CD4-positive, alpha-beta T cell treated with Interleukin-4 for 4 hours (primary cell): Measurements from ENCODE around the gene TNFRSF18.
A peak's percentile ranks its signal among the peaks of the same experiment; 100 is the strongest.

Experiments used
- DNase-seq: peaks from one replicate; pipeline ENCODE4 v3.0.0-alpha.2; 2020

Gene TNFRSF18

DNA sequence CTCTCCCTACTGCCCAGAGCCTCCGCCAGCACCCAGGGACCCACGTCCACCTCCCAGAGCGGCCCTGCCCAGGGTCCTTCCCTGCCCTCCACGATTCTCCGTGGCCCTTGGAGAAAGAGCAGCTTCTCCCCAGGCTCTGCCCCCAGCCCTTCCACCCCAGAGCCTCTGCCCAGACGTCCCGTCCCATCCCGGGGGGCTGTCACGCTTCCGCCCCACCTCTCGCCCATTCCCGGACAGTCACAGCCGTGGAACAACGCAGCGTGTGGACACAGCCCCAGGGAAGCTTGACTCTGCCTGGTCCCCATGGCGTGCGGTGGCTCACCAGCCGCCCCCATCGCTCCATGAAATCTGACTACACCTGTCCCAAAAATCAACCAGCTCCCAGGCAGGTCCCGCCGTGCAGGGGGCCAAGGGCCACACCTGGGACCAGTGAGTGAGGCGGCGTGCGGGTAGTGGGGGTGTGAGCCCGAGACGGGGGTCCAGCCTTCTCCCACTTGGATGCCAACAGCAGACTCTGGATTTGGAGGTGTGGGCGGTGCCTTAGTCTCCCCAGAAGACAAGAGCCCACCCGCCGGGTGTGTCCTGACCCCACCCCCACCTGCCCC is 45.2 kb downstream of the TNFRSF18 start:
- DNase-seq, result no peak

DNA sequence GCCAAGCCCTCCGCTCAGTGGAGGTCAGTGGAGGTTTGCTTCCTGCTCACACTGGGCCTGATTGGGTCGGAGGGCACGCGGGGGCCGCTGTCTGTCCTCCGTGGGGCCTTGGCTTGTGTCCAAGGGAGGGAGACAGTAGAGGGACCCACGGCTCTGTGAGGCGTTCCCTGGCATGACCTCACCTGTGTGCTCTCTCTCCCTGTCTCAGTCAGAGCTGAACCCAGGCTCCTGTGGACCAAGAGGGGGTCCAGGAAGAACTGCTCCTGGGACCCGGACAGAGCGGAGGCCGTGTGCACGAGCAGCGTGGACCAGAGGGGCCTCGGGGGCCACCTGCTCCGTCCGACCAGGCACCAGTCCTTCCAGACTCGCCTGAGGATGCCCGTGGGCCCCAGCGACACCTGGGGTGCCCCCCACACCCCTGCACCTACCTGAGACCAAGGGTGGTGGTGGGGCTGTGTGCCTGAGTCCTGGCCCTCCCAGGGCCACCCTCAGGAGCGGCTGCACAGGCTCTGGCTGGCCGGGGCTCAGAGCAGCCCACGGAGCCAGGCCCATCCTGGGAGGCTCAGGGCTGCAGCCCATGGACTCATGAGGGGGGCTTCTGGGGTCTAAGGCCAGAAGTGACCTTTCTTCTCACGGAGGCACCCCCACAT is 46.0 kb downstream of the TNFRSF18 start:
- no peak for DNase-seq

DNA sequence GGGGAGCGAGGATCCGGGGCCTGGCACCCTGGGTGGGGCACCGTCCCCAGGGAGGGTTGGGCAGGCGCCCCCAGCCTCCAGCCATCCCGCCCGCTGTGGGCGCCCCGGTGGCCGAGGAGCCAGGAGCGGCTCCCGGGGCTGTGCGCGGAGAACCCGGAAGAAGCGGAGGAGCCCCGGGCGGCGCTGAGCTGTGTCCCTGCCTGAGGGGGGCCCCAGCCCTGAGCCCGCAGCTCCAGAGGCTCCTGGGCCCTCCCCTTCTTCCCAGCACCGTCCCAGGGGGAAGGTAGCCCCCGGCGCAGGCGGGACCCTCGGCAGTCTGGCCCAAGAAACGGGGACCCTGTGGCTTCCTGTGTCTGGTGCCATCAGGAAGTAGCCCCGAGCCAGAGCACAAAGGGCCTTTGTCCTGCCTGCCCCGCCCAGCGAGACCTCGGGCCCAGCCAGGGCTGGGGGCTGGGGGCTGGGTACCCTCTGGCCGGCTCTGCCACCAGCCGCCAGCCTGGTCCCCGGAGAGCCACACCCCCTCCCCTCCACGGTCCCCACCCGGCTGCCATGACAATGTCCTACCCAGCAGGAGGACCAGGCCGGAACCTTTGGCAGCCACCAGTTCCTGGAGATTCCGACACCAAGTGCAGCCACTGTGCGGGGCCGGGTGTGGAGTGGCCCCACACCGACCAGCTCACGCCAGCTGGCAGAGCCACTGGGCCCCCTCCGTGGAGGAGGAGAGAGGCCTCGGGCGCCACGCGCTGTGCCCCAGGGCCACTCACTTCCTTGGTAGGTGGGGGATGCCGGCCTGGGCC is 48.3 kb downstream of the TNFRSF18 start:
- DNase-seq, result peak; percentile 8

DNA sequence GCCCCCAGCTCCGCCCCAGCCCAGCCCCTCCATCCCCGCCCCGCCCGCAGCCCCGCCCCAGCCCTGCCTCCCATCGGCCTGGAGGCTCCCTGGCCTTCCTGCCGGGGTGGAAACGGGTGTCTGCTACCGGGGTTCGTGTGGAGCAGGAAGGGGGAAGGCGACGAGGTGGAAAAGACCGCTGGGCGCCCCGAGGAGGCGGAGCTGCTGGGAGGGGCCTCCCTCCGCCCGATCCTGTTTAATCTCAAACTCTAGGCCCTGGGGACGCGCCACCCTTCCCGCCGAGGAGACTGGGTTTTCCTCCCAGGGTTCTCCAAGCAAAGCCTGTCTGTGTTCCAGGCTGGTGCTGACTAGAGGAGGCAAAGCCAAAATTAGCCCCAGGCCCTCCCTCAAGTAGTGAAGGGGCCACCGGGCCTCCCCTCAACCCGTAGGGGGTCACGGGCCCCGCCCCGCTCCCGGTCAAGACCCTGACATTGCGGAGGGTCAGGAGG is 48.9 kb downstream of the TNFRSF18 start:
- DNase-seq, result peak; percentile 63

DNA sequence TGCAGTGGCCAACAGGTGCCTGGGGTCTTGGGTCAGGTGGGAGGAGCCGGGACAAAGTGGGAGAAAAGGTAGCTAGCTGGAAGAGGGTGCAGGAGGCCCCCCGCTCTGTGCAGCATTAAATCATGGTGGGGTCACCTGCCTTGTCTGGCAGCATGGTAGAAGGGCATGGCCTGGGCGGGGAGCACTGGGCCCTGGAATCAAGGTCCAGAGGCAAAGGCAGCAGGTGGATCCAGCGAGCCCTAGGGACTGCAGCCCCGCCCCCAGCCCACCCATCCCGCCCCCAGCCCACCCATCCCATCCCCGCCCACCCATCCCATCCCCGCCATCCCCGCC is 49.4 kb downstream of the TNFRSF18 start:
- no peak for DNase-seq

DNA sequence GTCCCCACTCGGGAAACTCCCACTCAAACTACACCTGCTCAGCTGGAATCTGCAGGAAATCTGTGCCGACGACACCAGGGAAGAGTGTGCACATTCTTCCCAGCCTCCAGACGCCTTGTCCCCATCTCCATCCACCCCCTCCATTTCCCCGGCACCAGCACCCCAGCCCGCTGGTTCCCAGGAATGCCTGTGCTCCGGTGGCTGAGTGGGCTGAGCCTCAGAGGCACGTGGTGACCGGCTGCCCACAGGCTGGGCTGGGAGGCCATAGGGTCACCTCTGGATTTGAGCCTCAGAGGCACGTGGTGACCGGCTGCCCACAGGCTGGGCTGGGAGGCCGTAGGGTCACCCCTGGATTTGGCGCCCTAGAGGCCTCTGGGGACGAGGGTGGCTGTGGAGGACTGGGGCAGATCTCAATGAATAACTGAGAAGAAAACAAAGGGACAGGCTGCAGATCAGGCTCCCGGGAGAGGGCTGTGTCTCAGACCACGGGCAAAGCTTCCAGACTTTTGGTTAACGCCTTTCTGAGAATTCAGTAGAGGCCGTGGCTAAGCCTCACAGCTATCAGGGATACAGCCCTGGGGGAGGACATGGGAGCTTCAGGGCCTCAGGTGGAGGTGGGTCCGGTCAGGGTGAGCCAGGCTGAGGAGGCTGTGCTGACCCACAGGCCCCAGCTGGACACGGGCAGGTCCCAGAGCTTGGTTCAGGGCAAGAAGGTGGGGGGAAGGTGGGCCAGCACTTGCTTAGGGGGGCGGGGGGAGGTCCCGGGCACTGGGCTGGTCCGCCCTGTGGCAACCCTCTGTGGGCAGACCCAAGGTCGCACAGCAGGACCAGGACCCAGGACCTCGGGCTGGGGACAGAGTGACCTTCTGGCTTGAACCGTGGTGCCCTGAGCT is 50.0 kb downstream of the TNFRSF18 start:
- no peak for DNase-seq

DNA sequence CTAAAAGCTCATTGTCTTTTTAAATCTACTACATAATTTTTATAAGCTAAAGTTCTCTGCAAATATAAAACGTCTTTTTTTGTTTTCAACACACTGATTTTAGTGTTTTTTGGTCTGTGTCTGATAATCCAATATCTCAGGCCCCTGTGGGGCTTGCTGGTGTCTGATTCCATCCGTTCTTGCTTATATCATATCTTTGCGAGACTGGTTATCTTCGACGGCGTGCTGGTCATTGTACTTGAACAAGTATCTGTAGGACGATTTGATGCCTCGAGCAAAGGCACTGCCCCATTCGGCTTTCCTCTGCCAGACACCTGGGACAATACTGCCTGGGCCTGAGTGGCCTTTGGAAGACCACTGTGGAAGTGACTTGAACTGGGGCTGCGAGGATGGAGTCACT is 51.1 kb downstream of the TNFRSF18 start:
- DNase-seq, result no peak

DNA sequence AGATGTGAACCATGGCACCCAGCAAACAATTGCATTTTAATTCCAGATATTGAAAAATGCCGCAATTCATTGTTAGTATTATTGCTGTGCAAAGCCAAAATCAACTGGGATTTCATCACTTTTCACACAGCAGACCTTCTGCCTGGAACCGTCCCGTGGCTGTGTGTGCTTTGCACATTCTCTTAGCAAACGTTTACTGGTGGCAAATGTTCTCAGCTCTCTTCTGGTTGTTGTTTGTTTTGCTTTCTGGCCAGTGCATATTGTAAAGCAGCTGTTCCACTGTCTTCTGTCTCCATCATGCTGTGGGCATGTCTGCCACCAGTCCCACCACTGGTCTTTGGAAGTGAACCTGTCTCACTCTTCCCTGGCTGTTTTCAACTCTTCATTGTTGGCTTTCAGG is 52.5 kb downstream of the TNFRSF18 start:
- DNase-seq, result no peak
